A549 (cell line): Measurements from ENCODE around the gene HRCT1.

ENCODE experiments used
- KDM5A ChIP-seq: fragments of 200-600 bp; sonication (generic); IDR thresholded peaks from 2 replicates; pipeline ENCODE4 v1.6.1; 2016; ENCODE audit warnings: antibody characterized with exemption, mild to moderate bottlenecking
- RAD21 ChIP-seq, 2 experiments: fragments of >200 bp in 1 of 2; sonication (Bioruptor Twin) in 1 of 2; formaldehyde crosslinking in 1 of 2; IDR thresholded peaks in 1 of 2; conservative IDR thresholded peaks in 1 of 2; 2 replicates in 1 of 2; 3 replicates in 1 of 2; pipeline ENCODE4 v1.6.1; 2012 to 2018; ENCODE audit warnings: inconsistent platforms in 1 of 2
- TF ChIP-seq, protein P1 (sequence below): IDR thresholded peaks from 2 replicates; pipeline ENCODE4 v1.6.1; 2012

DNA sequence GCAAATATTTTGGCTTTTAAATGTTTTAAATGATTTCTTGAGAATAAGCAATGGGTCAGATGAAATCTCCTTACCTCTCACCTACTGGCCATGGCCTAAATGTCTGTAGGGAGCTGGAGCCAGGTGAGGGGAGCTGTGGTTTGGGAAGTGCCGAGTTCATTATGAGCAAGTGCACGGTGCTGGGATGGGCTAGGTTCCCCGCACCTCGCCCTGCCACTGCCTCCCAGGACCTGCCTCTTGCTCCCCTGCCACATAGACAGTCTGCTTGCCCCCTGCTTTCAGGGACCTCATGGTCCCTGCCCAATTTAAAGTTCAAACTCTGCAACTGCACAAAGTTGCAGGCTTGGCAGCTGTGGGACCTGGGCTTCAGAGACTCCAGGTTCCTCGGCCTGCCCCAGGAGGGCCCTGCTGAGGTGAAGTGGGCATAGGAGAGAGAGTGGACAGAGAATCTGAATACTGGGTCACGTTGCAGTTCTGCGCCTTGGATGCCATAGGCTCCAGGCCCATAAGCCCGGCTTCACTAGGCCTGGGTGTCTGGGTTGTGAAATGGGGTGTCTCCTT lies 41.2 kb upstream of the HRCT1 start:
- TF ChIP-seq RAD21 (conservative IDR thresholded peaks at IDR 0.05 in 1 of 2, IDR thresholded peaks at IDR 0.05 in 1 of 2) (no peak), KDM5A (no peak)
- TF ChIP-seq, protein P1, sequence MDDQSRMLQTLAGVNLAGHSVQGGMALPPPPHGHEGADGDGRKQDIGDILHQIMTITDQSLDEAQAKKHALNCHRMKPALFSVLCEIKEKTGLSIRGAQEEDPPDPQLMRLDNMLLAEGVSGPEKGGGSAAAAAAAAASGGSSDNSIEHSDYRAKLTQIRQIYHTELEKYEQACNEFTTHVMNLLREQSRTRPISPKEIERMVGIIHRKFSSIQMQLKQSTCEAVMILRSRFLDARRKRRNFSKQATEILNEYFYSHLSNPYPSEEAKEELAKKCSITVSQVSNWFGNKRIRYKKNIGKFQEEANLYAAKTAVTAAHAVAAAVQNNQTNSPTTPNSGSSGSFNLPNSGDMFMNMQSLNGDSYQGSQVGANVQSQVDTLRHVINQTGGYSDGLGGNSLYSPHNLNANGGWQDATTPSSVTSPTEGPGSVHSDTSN: no peak
